T-helper 2 cell treated with Interferon-gamma antibody and Interleukin-4, amounts not matched to agents 5 μg/mL and 100 μg/mL, for 36 hours (primary cell): Measurements from ENCODE around the gene PTN.
"Not testable (repeated sequence)": the region's sequence is repeated elsewhere in the genome, so short reads cannot be mapped to it uniquely, and the experiment has no call there.

ENCODE experiments used
- DNase-seq: peaks from one replicate; pipeline ENCODE4 v3.0.0; 2021; ENCODE audit warnings: low spot score
- H3K27ac Mint-ChIP-seq: one replicate; pipeline ENCODE4 v1.8.0; 2021; ENCODE audit warnings: mild to moderate bottlenecking, mixed read lengths
- H3K27me3 Mint-ChIP-seq: one replicate; pipeline ENCODE4 v1.8.0; 2021; ENCODE audit warnings: low read depth, mixed read lengths
- H3K36me3 Mint-ChIP-seq: one replicate; pipeline ENCODE4 v1.8.0; 2021; ENCODE audit warnings: low read depth, mixed read lengths
- H3K4me1 Mint-ChIP-seq: one replicate; pipeline ENCODE4 v1.8.0; 2021; ENCODE audit warnings: low read depth, mixed read lengths
- H3K4me3 Mint-ChIP-seq: one replicate; pipeline ENCODE4 v1.8.0; 2022; ENCODE audit warnings: mild to moderate bottlenecking, moderate library complexity, mixed read lengths
- H3K9me3 Mint-ChIP-seq: one replicate; pipeline ENCODE4 v1.8.0; 2021; ENCODE audit warnings: mixed read lengths

PTN gene

GRCh38 chr7:137268001-137268865 is 75.3 kb downstream of the PTN start:
- H3K36me3 Mint-ChIP-seq, H3K4me1 Mint-ChIP-seq, DNase-seq, H3K27ac Mint-ChIP-seq, H3K4me3 Mint-ChIP-seq, H3K27me3 Mint-ChIP-seq: not testable (repeated sequence)
- H3K9me3 Mint-ChIP-seq = peaks cover 13% of the 10 kb centered on the region

GRCh38 chr7:137266764-137267163 is 76.8 kb downstream of the PTN start:
- no peak for DNase-seq
- no peaks in the 10 kb centered on the region for H3K36me3 Mint-ChIP-seq
- peaks cover 13% of the 10 kb centered on the region for H3K9me3 Mint-ChIP-seq
- no peak overlapping the region for H3K4me3 Mint-ChIP-seq
- H3K4me1 Mint-ChIP-seq = no peaks in the 10 kb centered on the region
- H3K27me3 Mint-ChIP-seq = no peaks in the 10 kb centered on the region
- H3K27ac Mint-ChIP-seq = no peak overlapping the region

GRCh38 chr7:137265480-137265879 is 78.1 kb downstream of the PTN start:
- H3K4me1 Mint-ChIP-seq, H3K4me3 Mint-ChIP-seq, H3K36me3 Mint-ChIP-seq, H3K9me3 Mint-ChIP-seq, H3K27ac Mint-ChIP-seq, DNase-seq, H3K27me3 Mint-ChIP-seq: not testable (repeated sequence)

- no peaks in the 10 kb centered on the region for H3K27me3 Mint-ChIP-seq
- peaks cover 3% of the 10 kb centered on the region for H3K9me3 Mint-ChIP-seq
These were observed 80.9 kb downstream of the PTN start for GRCh38 chr7:137262599-137262998.

GRCh38 chr7:137258552-137258951 is 85.0 kb downstream of the PTN start:
- DNase-seq = no peak
- Mint-ChIP-seq H3K4me1 (no peaks in the 10 kb centered on the region), H3K4me3 (no peak overlapping the region), H3K27me3 (no peaks in the 10 kb centered on the region), H3K36me3 (no peaks in the 10 kb centered on the region), H3K9me3 (peaks cover 3% of the 10 kb centered on the region), H3K27ac (no peak overlapping the region)

More at GRCh38 chr7:137262599-137262998, 80.9 kb downstream of the PTN start:
- H3K27ac Mint-ChIP-seq = no peak overlapping the region
- no peak overlapping the region for H3K4me3 Mint-ChIP-seq
- no peaks in the 10 kb centered on the region for H3K36me3 Mint-ChIP-seq
- no peaks in the 10 kb centered on the region for H3K4me1 Mint-ChIP-seq
- no peak for DNase-seq

- H3K4me1 Mint-ChIP-seq = no peaks in the 10 kb centered on the region
- H3K27ac Mint-ChIP-seq = no peak overlapping the region
- DNase-seq = no peak
- H3K9me3 Mint-ChIP-seq = no peaks in the 10 kb centered on the region
- H3K4me3 Mint-ChIP-seq = no peak overlapping the region
- H3K36me3 Mint-ChIP-seq = no peaks in the 10 kb centered on the region
- no peaks in the 10 kb centered on the region for H3K27me3 Mint-ChIP-seq
These were observed 88.8 kb downstream of the PTN start for GRCh38 chr7:137254766-137255165.

- H3K4me1 Mint-ChIP-seq = no peaks in the 10 kb centered on the region
- no peak overlapping the region for H3K27ac Mint-ChIP-seq
These were observed 97.6 kb downstream of the PTN start for GRCh38 chr7:137245890-137246289.

GRCh38 chr7:137245186-137245585 is 98.3 kb downstream of the PTN start:
- no peak overlapping the region for H3K4me3 Mint-ChIP-seq
- no peak for DNase-seq
- no peaks in the 10 kb centered on the region for H3K4me1 Mint-ChIP-seq
- H3K27ac Mint-ChIP-seq = no peak overlapping the region
- H3K9me3 Mint-ChIP-seq = no peaks in the 10 kb centered on the region
- no peaks in the 10 kb centered on the region for H3K27me3 Mint-ChIP-seq
- no peaks in the 10 kb centered on the region for H3K36me3 Mint-ChIP-seq

More at GRCh38 chr7:137245890-137246289, 97.6 kb downstream of the PTN start:
- Mint-ChIP-seq H3K4me3 (no peak overlapping the region), H3K27me3 (no peaks in the 10 kb centered on the region), H3K36me3 (no peaks in the 10 kb centered on the region), H3K9me3 (no peaks in the 10 kb centered on the region)
- no peak for DNase-seq

- H3K9me3 Mint-ChIP-seq = no peaks in the 10 kb centered on the region
- H3K4me1 Mint-ChIP-seq = no peaks in the 10 kb centered on the region
- no peak for DNase-seq
These were observed 99.8 kb downstream of the PTN start for GRCh38 chr7:137243741-137244140.

GRCh38 chr7:137242616-137243015 is 100.9 kb downstream of the PTN start:
- Mint-ChIP-seq H3K9me3 (no peaks in the 10 kb centered on the region), H3K27ac (no peak overlapping the region), H3K36me3 (no peaks in the 10 kb centered on the region), H3K4me3 (no peak overlapping the region), H3K27me3 (no peaks in the 10 kb centered on the region), H3K4me1 (no peaks in the 10 kb centered on the region)
- no peak for DNase-seq

More at GRCh38 chr7:137243741-137244140, 99.8 kb downstream of the PTN start:
- Mint-ChIP-seq H3K36me3 (no peaks in the 10 kb centered on the region), H3K27ac (no peak overlapping the region), H3K27me3 (no peaks in the 10 kb centered on the region), H3K4me3 (no peak overlapping the region)

- no peak overlapping the region for H3K4me3 Mint-ChIP-seq
- no peaks in the 10 kb centered on the region for H3K9me3 Mint-ChIP-seq
- no peaks in the 10 kb centered on the region for H3K27me3 Mint-ChIP-seq
- no peak for DNase-seq
- H3K27ac Mint-ChIP-seq = no peak overlapping the region
- H3K4me1 Mint-ChIP-seq = no peaks in the 10 kb centered on the region
- H3K36me3 Mint-ChIP-seq = no peaks in the 10 kb centered on the region
These were observed 101.7 kb downstream of the PTN start for GRCh38 chr7:137241655-137242360.

GRCh38 chr7:137239186-137239585 is 104.3 kb downstream of the PTN start:
- H3K27ac Mint-ChIP-seq, H3K9me3 Mint-ChIP-seq, H3K4me1 Mint-ChIP-seq, DNase-seq, H3K27me3 Mint-ChIP-seq, H3K36me3 Mint-ChIP-seq, H3K4me3 Mint-ChIP-seq: not testable (repeated sequence)

GRCh38 chr7:137235434-137235833 is 108.1 kb downstream of the PTN start:
- Mint-ChIP-seq H3K36me3 (no peaks in the 10 kb centered on the region), H3K9me3 (peaks cover 7% of the 10 kb centered on the region), H3K27ac (no peak overlapping the region), H3K4me3 (no peak overlapping the region), H3K27me3 (no peaks in the 10 kb centered on the region), H3K4me1 (no peaks in the 10 kb centered on the region)
- DNase-seq = no peak

GRCh38 chr7:137231167-137231566 is 112.4 kb downstream of the PTN start:
- Mint-ChIP-seq H3K27me3 (no peaks in the 10 kb centered on the region), H3K4me3 (no peak overlapping the region), H3K9me3 (peaks cover 7% of the 10 kb centered on the region), H3K4me1 (no peaks in the 10 kb centered on the region), H3K36me3 (no peaks in the 10 kb centered on the region), H3K27ac (no peak overlapping the region)
- DNase-seq = no peak
